HFFc6 (cell line): ENCODE measurements around the gene SMAP2. TPM values are rescaled to one million over a fixed set of nuclear protein-coding genes. Genes with fewer than 3 reads are reported as not detected.

ENCODE experiments used
- DNase-seq: peaks from one replicate; pipeline ENCODE4 v3.0.0-alpha.2; 2018
- H3K27ac Mint-ChIP-seq: 2 replicates; pipeline ENCODE4 v1.8.0; 2020; ENCODE audit warnings: mild to moderate bottlenecking, mixed read lengths
- H3K27me3 Mint-ChIP-seq: 2 replicates; pipeline ENCODE4 v1.8.0; 2021; ENCODE audit warnings: mild to moderate bottlenecking, moderate library complexity, mixed read lengths; ENCODE audit not compliant: insufficient read depth
- H3K36me3 Mint-ChIP-seq: 2 replicates; pipeline ENCODE4 v1.8.0; 2021; ENCODE audit warnings: low read depth, mixed read lengths
- H3K4me1 Mint-ChIP-seq: 2 replicates; pipeline ENCODE4 v1.8.0; 2020; ENCODE audit warnings: low read depth, mixed read lengths
- H3K4me3 Mint-ChIP-seq: 2 replicates; pipeline ENCODE4 v1.8.0; 2020; ENCODE audit warnings: mild to moderate bottlenecking, moderate library complexity, mixed read lengths
- H3K9me3 Mint-ChIP-seq: 2 replicates; pipeline ENCODE4 v1.8.0; 2020; ENCODE audit warnings: mild to moderate bottlenecking, mixed read lengths
- total RNA-seq, 6 experiments: library from RNA; stranded (reverse); fragmentation: NEBNext Ultra II Directional; extraction: Animal tissue kit (Norgen Biotek cat#: 25700); gene quantifications; 2 replicates in 1 of 6; 3 replicates in 5 of 6; pipeline ENCODE4 v1.2.3, GENCODE V29; 2021
- TF ChIP-seq, protein P1 (sequence below): fragments of 200-600 bp; sonication (generic); IDR thresholded peaks from 2 replicates; pipeline ENCODE4 v1.5.0; 2021; ENCODE audit warnings: antibody characterized with exemption, mild to moderate bottlenecking

SMAP2 gene
- total RNA-seq, 6 experiments from 2014 or later, result 27.7 to 37.5 (median 32.7) TPM

DNA sequence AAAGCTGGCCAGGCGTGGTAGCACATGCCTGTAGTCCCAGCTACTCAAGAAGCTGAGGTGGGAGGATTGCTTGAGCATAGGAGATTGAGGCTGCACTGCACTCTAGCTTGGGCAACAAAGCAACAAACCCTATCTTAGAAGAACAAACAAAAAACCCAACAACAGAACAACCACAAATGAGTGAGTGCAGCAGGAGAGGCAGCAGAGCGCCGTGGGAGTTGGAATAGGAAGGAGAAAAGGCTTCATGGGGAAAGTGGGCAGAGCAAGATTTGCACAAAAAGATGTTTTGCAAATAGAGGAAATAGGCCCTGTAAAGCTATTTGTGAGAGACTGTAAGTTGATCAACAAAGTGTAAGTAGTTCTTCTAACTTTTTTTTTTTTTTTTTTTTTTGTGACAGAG is 19.6 kb downstream of the SMAP2 start:
- no peaks in the 10 kb centered on the region; the same call in 1 of the 2 replicates for H3K36me3 Mint-ChIP-seq
- H3K4me1 Mint-ChIP-seq, result peaks cover 53% of the 10 kb centered on the region
- TF ChIP-seq, protein P1, sequence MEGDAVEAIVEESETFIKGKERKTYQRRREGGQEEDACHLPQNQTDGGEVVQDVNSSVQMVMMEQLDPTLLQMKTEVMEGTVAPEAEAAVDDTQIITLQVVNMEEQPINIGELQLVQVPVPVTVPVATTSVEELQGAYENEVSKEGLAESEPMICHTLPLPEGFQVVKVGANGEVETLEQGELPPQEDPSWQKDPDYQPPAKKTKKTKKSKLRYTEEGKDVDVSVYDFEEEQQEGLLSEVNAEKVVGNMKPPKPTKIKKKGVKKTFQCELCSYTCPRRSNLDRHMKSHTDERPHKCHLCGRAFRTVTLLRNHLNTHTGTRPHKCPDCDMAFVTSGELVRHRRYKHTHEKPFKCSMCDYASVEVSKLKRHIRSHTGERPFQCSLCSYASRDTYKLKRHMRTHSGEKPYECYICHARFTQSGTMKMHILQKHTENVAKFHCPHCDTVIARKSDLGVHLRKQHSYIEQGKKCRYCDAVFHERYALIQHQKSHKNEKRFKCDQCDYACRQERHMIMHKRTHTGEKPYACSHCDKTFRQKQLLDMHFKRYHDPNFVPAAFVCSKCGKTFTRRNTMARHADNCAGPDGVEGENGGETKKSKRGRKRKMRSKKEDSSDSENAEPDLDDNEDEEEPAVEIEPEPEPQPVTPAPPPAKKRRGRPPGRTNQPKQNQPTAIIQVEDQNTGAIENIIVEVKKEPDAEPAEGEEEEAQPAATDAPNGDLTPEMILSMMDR, result no peak
- H3K9me3 Mint-ChIP-seq, result no peaks in the 10 kb centered on the region
- no peak for DNase-seq
- no peak overlapping the region for H3K4me3 Mint-ChIP-seq
- no peaks in the 10 kb centered on the region for H3K27me3 Mint-ChIP-seq
- peak overlapping the region; percentile 20; the same call in 1 of the 2 replicates for H3K27ac Mint-ChIP-seq

DNA sequence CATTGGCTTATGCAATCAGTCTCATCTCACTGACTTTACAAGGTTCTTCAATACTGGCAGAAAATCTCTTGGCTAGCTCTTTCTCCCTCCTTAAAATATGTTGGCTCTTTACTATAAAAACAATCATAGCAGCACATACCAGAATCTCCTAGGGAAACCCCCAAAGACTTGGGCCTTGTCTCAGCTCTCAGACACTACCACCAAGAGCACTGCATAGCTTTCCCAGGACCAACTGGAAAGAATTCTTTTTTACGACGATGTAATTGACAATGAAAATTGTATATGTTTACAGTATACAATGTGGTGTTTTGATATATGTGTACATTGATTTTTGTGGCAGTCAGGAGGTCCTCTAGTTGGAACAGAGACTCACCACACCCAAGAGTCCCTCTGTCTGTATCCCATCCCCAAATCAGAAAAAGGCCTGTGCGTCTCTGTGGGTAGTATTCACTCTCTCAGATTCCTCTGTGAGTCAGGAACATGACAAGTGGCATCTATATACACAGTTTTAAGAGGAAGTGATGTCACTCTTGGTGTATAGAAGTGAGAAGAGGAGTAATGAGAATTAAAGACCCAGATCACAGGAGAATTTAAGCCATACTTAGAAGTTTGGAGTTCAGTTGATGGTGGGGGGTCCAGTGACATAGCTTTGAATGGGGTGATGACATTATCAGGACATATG is 21.1 kb downstream of the SMAP2 start:
- H3K27ac Mint-ChIP-seq, result peak overlapping the region; percentile 85
- TF ChIP-seq, protein P1, result no peak
- no peaks in the 10 kb centered on the region; the same call in 1 of the 2 replicates for H3K36me3 Mint-ChIP-seq
- peak; percentile 45 for DNase-seq
- H3K4me1 Mint-ChIP-seq, result peaks cover 48% of the 10 kb centered on the region
- 0 out of 2 replicates have a peak overlapping the region, but pooled peaks have one; percentile 4 for H3K4me3 Mint-ChIP-seq
- no peaks in the 10 kb centered on the region for H3K27me3 Mint-ChIP-seq
- no peaks in the 10 kb centered on the region for H3K9me3 Mint-ChIP-seq

DNA sequence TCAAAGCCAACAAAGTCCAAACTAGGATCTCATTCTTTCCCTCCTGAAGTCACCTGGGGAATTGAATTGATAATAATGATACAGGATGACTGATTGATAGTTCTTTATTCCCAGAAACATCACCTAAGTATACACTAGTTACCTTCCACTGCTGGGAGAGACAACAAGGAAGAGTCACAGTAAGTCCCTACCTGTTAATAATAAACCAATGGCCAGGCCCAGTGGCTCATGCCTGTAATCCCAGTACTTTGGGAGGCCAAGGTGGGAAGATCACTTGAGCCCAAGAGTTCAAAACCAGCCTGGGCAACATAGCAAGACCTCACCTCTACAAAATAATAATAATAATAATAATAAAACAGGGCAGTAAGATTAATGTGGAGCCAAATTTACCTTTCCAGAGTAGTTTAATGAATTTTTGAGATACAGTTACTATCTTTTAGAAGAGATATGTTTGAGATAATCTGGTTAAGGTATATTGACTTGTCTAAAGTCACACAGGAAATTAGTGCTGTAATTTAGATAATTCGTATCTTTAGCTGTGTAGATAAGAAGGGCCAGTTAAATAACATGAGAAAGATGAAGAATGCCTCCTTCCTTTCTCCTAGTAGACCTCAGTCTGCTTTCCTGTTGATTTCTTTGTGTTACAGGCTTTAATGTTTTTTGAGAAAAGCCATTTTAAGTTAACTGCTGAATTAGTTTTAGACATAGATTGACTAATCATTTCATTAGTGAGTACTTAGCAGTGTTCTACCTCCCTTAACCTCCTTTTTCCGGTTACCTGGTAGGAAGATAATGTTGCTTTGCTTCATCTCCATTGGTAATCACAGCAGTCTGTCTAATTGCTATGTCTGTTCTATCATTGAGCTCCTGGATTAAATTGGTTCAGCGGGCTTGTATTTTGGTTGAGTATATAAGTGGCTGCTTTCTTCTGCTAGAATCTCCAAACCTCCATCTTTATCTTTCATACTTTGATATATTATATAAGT is 22.0 kb downstream of the SMAP2 start:
- no peaks in the 10 kb centered on the region; the same call in 1 of the 2 replicates for H3K36me3 Mint-ChIP-seq
- H3K27me3 Mint-ChIP-seq, result no peaks in the 10 kb centered on the region
- DNase-seq, result no peak
- TF ChIP-seq, protein P1, result no peak
- no peak overlapping the region for H3K4me3 Mint-ChIP-seq
- peaks cover 44% of the 10 kb centered on the region for H3K4me1 Mint-ChIP-seq
- no peaks in the 10 kb centered on the region for H3K9me3 Mint-ChIP-seq
- peak overlapping the region; percentile 85 for H3K27ac Mint-ChIP-seq

DNA sequence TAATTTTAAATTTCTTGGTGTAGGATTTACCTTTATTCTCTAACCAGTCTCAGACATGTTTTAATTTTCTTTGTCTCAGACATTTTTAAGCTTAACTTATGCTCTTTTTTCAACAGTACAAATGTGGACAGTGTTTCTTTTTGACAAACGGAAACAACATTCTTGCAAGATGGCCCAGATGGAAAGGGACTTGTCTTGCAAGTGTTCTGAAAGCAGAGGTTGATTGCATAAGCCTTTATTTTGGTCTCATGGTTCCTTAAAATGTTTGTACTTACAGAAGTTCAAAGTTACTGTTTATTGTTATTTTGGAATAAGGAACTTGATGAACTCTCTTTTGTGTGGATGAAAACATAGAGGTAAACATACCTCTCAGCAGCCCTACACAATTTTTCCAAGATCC is 22.9 kb downstream of the SMAP2 start:
- Mint-ChIP-seq H3K9me3 (no peaks in the 10 kb centered on the region), H3K4me1 (peaks cover 41% of the 10 kb centered on the region), H3K27me3 (no peaks in the 10 kb centered on the region), H3K4me3 (no peak overlapping the region), H3K27ac (no peak overlapping the region), H3K36me3 (no peaks in the 10 kb centered on the region; the same call in 1 of the 2 replicates)
- DNase-seq, result no peak
- TF ChIP-seq, protein P1, result no peak

DNA sequence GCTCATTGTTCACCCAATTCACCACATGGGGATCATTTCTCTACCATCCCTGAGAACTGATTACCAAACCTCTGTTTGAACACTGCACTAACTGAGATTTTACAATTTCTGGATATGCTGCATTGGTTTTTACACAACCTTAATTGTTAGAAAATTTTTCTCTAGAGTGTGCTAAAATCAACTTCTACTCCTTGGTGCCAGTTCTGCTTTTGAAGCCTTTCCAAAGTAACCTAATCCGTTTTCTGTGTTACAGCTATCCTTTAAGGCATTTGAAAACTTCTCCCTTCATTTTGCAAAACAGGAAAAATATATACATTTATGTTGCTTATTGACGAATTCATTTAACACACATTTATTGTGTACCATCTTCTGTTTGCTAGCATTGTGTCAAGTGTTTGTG is 23.7 kb downstream of the SMAP2 start:
- no peaks in the 10 kb centered on the region for H3K27me3 Mint-ChIP-seq
- H3K4me3 Mint-ChIP-seq, result no peak overlapping the region
- H3K36me3 Mint-ChIP-seq, result no peaks in the 10 kb centered on the region; the same call in 1 of the 2 replicates
- DNase-seq, result no peak
- peaks cover 33% of the 10 kb centered on the region for H3K4me1 Mint-ChIP-seq
- H3K27ac Mint-ChIP-seq, result no peak overlapping the region
- no peaks in the 10 kb centered on the region for H3K9me3 Mint-ChIP-seq
- TF ChIP-seq, protein P1, result no peak
